Measurements from ENCODE around the gene AHCTF1.

DNA sequence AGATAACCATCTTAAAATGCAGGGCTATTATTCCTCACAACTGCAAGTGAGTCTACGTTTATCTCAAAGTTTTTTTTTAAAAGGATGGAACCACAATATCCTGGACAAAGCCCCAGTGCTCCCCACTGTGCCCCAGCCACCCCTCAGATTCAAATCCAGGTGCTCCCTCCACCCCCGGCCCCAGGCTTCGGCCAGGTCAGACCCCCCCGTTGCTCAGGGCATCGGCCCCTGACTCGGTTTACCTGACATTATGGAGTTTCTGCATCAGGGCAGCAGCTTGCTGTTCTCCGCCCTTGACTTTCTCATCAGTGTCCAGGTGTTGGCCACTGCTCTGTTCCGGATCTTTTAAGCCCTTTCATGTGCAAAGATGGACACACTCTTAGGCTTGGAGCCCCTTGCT lies 134.6 kb downstream of the AHCTF1 start:
- no peak for TF ChIP-seq EZH2 (IDR thresholded peaks at IDR 0.05)
- TF ChIP-seq CTCF (IDR thresholded peaks at IDR 0.05) = no peak

Data from neural progenitor cell (in vitro differentiated cells).